Measurements from ENCODE around the gene ACBD5. TPM values are rescaled to one million over a fixed set of nuclear protein-coding genes. Genes with fewer than 3 reads are reported as not detected.
"Not testable (repeated sequence)": the region's sequence is repeated elsewhere in the genome, so short reads cannot be mapped to it uniquely, and the experiment has no call there.

ACBD5 gene
- total RNA-seq, 1 donor from 2014 or later, result 14.8 TPM

GRCh38 chr10:27241010-27241651, 534 bp upstream of the ACBD5 start:
- DNase-seq (ENCODE audit: low spot score), result peak; percentile 38
- Mint-ChIP-seq H3K9me3 (ENCODE audit: unreplicated experiment) (no peaks in the 10 kb centered on the region), H3K4me1 (ENCODE audit: unreplicated experiment) (peaks cover 13% of the 10 kb centered on the region), H3K27me3 (ENCODE audit: unreplicated experiment) (peaks cover 9% of the 10 kb centered on the region), H3K4me3 (ENCODE audit: unreplicated experiment) (peak overlapping the region; percentile 90), H3K27ac (ENCODE audit: unreplicated experiment) (peak overlapping the region; percentile 86), H3K36me3 (ENCODE audit: low read depth, unreplicated experiment) (no peaks in the 10 kb centered on the region)
- no peak for TF ChIP-seq CTCF (IDR thresholded peaks at IDR 0.05; ENCODE audit: unreplicated experiment)

GRCh38 chr10:27237531-27237930, 3.1 kb downstream of the ACBD5 start:
- not testable (repeated sequence) for H3K9me3 Mint-ChIP-seq (ENCODE audit: unreplicated experiment); H3K36me3 Mint-ChIP-seq (ENCODE audit: low read depth, unreplicated experiment); H3K27me3 Mint-ChIP-seq (ENCODE audit: unreplicated experiment); H3K27ac Mint-ChIP-seq (ENCODE audit: unreplicated experiment); H3K4me1 Mint-ChIP-seq (ENCODE audit: unreplicated experiment); DNase-seq (ENCODE audit: low spot score); H3K4me3 Mint-ChIP-seq (ENCODE audit: unreplicated experiment)

- H3K4me1 Mint-ChIP-seq (ENCODE audit: unreplicated experiment); H3K9me3 Mint-ChIP-seq (ENCODE audit: unreplicated experiment); DNase-seq (ENCODE audit: low spot score); H3K36me3 Mint-ChIP-seq (ENCODE audit: low read depth, unreplicated experiment); H3K27ac Mint-ChIP-seq (ENCODE audit: unreplicated experiment); H3K27me3 Mint-ChIP-seq (ENCODE audit: unreplicated experiment); H3K4me3 Mint-ChIP-seq (ENCODE audit: unreplicated experiment): not testable (repeated sequence)
Measured at GRCh38 chr10:27236589-27237128, 3.9 kb downstream of the ACBD5 start.

GRCh38 chr10:27235706-27236105, 4.9 kb downstream of the ACBD5 start:
- DNase-seq (ENCODE audit: low spot score), result no peak
- Mint-ChIP-seq H3K9me3 (ENCODE audit: unreplicated experiment) (no peaks in the 10 kb centered on the region), H3K36me3 (ENCODE audit: low read depth, unreplicated experiment) (no peaks in the 10 kb centered on the region), H3K4me1 (ENCODE audit: unreplicated experiment) (peaks cover 2% of the 10 kb centered on the region), H3K27me3 (ENCODE audit: unreplicated experiment) (peaks cover 5% of the 10 kb centered on the region), H3K27ac (ENCODE audit: unreplicated experiment) (no peak overlapping the region), H3K4me3 (ENCODE audit: unreplicated experiment) (no peak overlapping the region)
- TF ChIP-seq CTCF (IDR thresholded peaks at IDR 0.05; ENCODE audit: unreplicated experiment), result no peak

- no peak for TF ChIP-seq CTCF (IDR thresholded peaks at IDR 0.05; ENCODE audit: unreplicated experiment)
- no peaks in the 10 kb centered on the region for H3K4me1 Mint-ChIP-seq (ENCODE audit: unreplicated experiment)
- H3K27ac Mint-ChIP-seq (ENCODE audit: unreplicated experiment), result no peak overlapping the region
- no peak overlapping the region for H3K4me3 Mint-ChIP-seq (ENCODE audit: unreplicated experiment)
- no peaks in the 10 kb centered on the region for H3K9me3 Mint-ChIP-seq (ENCODE audit: unreplicated experiment)
- DNase-seq (ENCODE audit: low spot score), result no peak
- no peaks in the 10 kb centered on the region for H3K27me3 Mint-ChIP-seq (ENCODE audit: unreplicated experiment)
- peaks cover 4% of the 10 kb centered on the region for H3K36me3 Mint-ChIP-seq (ENCODE audit: low read depth, unreplicated experiment)
Measured at GRCh38 chr10:27230022-27230421, 10.6 kb downstream of the ACBD5 start.

GRCh38 chr10:27225642-27226257, 14.8 kb downstream of the ACBD5 start:
- Mint-ChIP-seq H3K36me3 (ENCODE audit: low read depth, unreplicated experiment) (peaks cover 4% of the 10 kb centered on the region), H3K27me3 (ENCODE audit: unreplicated experiment) (no peaks in the 10 kb centered on the region), H3K4me3 (ENCODE audit: unreplicated experiment) (no peak overlapping the region), H3K27ac (ENCODE audit: unreplicated experiment) (no peak overlapping the region), H3K4me1 (ENCODE audit: unreplicated experiment) (no peaks in the 10 kb centered on the region), H3K9me3 (ENCODE audit: unreplicated experiment) (no peaks in the 10 kb centered on the region)
- DNase-seq (ENCODE audit: low spot score), result no peak
- no peak for TF ChIP-seq CTCF (IDR thresholded peaks at IDR 0.05; ENCODE audit: unreplicated experiment)

Measured in endothelial cell (in vitro differentiated cells).